A673 (cell line): ENCODE results near the gene BANF1. TPM values are rescaled to one million over a fixed set of nuclear protein-coding genes. Genes with fewer than 3 reads are reported as not detected.

Experiments used
- BruUV-seq: library from RNA; stranded (reverse); fragments of 400-500 nt; replicated peaks from 2 replicates; lab custom pipeline; 2021; lab: Mats Ljungman, UMichigan
- CTCF ChIA-PET: fragments of 300-600 bp; sonication (Branson Sonifier 250); formaldehyde crosslinking; loops from one replicate; lab custom pipeline; 2022; ENCODE audit warnings: antibody characterized with exemption; lab: Charles Lee
- POLR2A ChIA-PET: fragments of 300-600 bp; sonication (Branson Sonifier 250); formaldehyde crosslinking; loops from one replicate; lab custom pipeline; 2022; ENCODE audit warnings: antibody characterized with exemption; ENCODE audit not compliant: low non-redundant PET; lab: Charles Lee
- DNase-seq: peaks from one replicate; pipeline ENCODE4 v3.0.0-alpha.2; 2015; ENCODE audit warnings: low spot score
- H3K27ac ChIP-seq: fragments of 200-600 bp; sonication (generic); 2 replicates; pipeline ENCODE4 v1.5.1; 2016; ENCODE audit warnings: mixed run types, low read depth, mild to moderate bottlenecking, mixed read lengths, antibody characterized with exemption, low read length; ENCODE audit not compliant: poor library complexity, severe bottlenecking
- H3K27me3 ChIP-seq: fragments of 200-600 bp; sonication (generic); replicated peaks from 2 replicates; pipeline ENCODE4 v1.6.1; 2017; ENCODE audit warnings: mixed run types, low read depth, mild to moderate bottlenecking, mixed read lengths, antibody characterized with exemption, low read length; ENCODE audit not compliant: insufficient read depth, poor library complexity
- H3K36me3 ChIP-seq: fragments of 200-600 bp; sonication (generic); 2 replicates; pipeline ENCODE4 v1.6.1; 2016; ENCODE audit warnings: mixed run types, mild to moderate bottlenecking, mixed read lengths, antibody characterized with exemption, low read length; ENCODE audit not compliant: insufficient read depth, poor library complexity, severe bottlenecking
- H3K4me1 ChIP-seq: fragments of 200-600 bp; sonication (generic); 2 replicates; pipeline ENCODE4 v1.6.1; 2017; ENCODE audit warnings: mixed run types, mild to moderate bottlenecking, mixed read lengths, antibody characterized with exemption, low read length; ENCODE audit not compliant: insufficient read depth, poor library complexity, severe bottlenecking
- H3K4me3 ChIP-seq: fragments of 200-600 bp; sonication (generic); 2 replicates; pipeline ENCODE4 v1.5.1; 2016; ENCODE audit warnings: low read depth, mixed run types, mild to moderate bottlenecking, mixed read lengths, low read length; ENCODE audit not compliant: poor library complexity, severe bottlenecking
- H3K9me3 ChIP-seq: fragments of 200-600 bp; sonication (generic); 2 replicates; pipeline ENCODE4 v1.6.1; 2016; ENCODE audit warnings: mixed run types, low read depth, mild to moderate bottlenecking, mixed read lengths, antibody characterized with exemption, low read length; ENCODE audit not compliant: poor library complexity, severe bottlenecking
- CTCF ChIP-seq: fragments of 300-800, 200-600 bp; sonication (generic); conservative IDR thresholded peaks from 2 replicates; pipeline ENCODE4 v1.5.1; 2017; ENCODE audit warnings: low read depth, mild to moderate bottlenecking, antibody characterized with exemption, low read length, moderate library complexity, mixed read lengths
- EZH2 ChIP-seq: fragments of 200-600 bp; sonication (generic); IDR thresholded peaks from 2 replicates; pipeline ENCODE4 v1.6.1; 2017; ENCODE audit warnings: borderline replicate concordance, low read depth, mild to moderate bottlenecking, mixed read lengths, antibody characterized with exemption, low read length; ENCODE audit not compliant: poor library complexity, severe bottlenecking
- intact Hi-C: fragments of 100-400 bp; cut with micrococcal nuclease; formaldehyde crosslinking; loops from one replicate; pipeline ENCODE4 v1.10.0; 2022; ENCODE audit not compliant: unreplicated experiment
- total RNA-seq: library from RNA; stranded (reverse); gene quantifications from 2 replicates; pipeline ENCODE4 v1.2.3, GENCODE V29; 2021

BANF1 gene
- total RNA-seq, 1 experiment from 2014 or later = 556 TPM

- BruUV-seq = no TSS peak
- peak; percentile 92 for DNase-seq
- H3K4me1 ChIP-seq = peaks cover 6% of the 10 kb centered on the region
- intact Hi-C loops = no loop called here
- H3K9me3 ChIP-seq = no peaks in the 10 kb centered on the region
- ChIA-PET CTCF (interaction anchor here (0.5 to 1.8 kb wide), 10 partner anchors 9 to 118 kb away, joined by 3 to 12 read pairs (median 6); partner anchors contain the start of gene BANF1), POLR2A (no interaction called here)
- no peak overlapping the region for H3K27ac ChIP-seq
- H3K36me3 ChIP-seq = no peaks in the 10 kb centered on the region
- no peak overlapping the region for H3K4me3 ChIP-seq
- no peaks in the 10 kb centered on the region for H3K27me3 ChIP-seq
- TF ChIP-seq CTCF (peak; percentile 100), EZH2 (no peak)
These were observed 42.9 kb downstream of the BANF1 start for GRCh38 chr11:66045177-66045639.

- intact Hi-C loops = no loop called here
- H3K27ac ChIP-seq = no peak overlapping the region
- DNase-seq = no peak
- H3K4me3 ChIP-seq = no peak overlapping the region
- H3K9me3 ChIP-seq = no peaks in the 10 kb centered on the region
- H3K4me1 ChIP-seq = peaks cover 14% of the 10 kb centered on the region
- no peaks in the 10 kb centered on the region for H3K36me3 ChIP-seq
- ChIA-PET CTCF (no interaction called here), POLR2A (no interaction called here)
- no TSS peak for BruUV-seq
- no peaks in the 10 kb centered on the region for H3K27me3 ChIP-seq
- TF ChIP-seq CTCF (no peak), EZH2 (no peak)
These were observed 44.6 kb downstream of the BANF1 start for GRCh38 chr11:66046901-66047300.

- no peak overlapping the region for H3K4me3 ChIP-seq
- ChIA-PET CTCF (interaction anchor here (0.6 kb wide), 1 partner anchor 704 kb away, joined by 4 read pairs; no protein-coding TSS in a partner anchor), POLR2A (interaction anchor here (0.7 kb wide), 1 partner anchor 129 kb away, joined by 3 read pairs; no protein-coding TSS in a partner anchor)
- DNase-seq = no peak
- BruUV-seq = no TSS peak
- no peak overlapping the region for H3K27ac ChIP-seq
- no peaks in the 10 kb centered on the region for H3K9me3 ChIP-seq
- peaks cover 14% of the 10 kb centered on the region for H3K4me1 ChIP-seq
- intact Hi-C loops = no loop called here
- no peaks in the 10 kb centered on the region for H3K36me3 ChIP-seq
- TF ChIP-seq CTCF (no peak), EZH2 (no peak)
- no peaks in the 10 kb centered on the region for H3K27me3 ChIP-seq
These were observed 45.5 kb downstream of the BANF1 start for GRCh38 chr11:66047541-66048365.
